IMR-90 (cell line): Measurements from ENCODE around the gene UNC5B. TPM values are rescaled to one million over a fixed set of nuclear protein-coding genes. Genes with fewer than 3 reads are reported as not detected.

ENCODE experiments used
- ATAC-seq: fragments of 200-7000 bp; cut with Tn5 transposase; 2 replicates; pipeline ENCODE4 v1.9.1; 2020; ENCODE audit warnings: low read depth, mild to moderate bottlenecking, moderate library complexity
- BruUV-seq: library from RNA; stranded (reverse); fragments of 400-500 nt; replicated peaks from 2 replicates; lab custom pipeline; 2021; lab: Mats Ljungman, UMichigan
- CTCF ChIA-PET: fragments of 300-600 bp; formaldehyde crosslinking; extraction: SDS; loops from one replicate; lab custom pipeline; 2021; ENCODE audit warnings: antibody characterized with exemption; lab: Yijun Ruan, JAX
- POLR2A ChIA-PET: fragments of 300-600 bp; sonication (Branson Sonifier 250); formaldehyde crosslinking; loops from one replicate; lab custom pipeline; 2022; ENCODE audit warnings: antibody characterized with exemption; ENCODE audit not compliant: unreplicated experiment; lab: Charles Lee
- DNase-seq: peaks from one replicate; pipeline ENCODE4 v3.0.0; 2013
- H2AFZ ChIP-seq: replicated peaks from 2 replicates; pipeline ENCODE3; 2013; ENCODE audit warnings: low read length, mild to moderate bottlenecking; ENCODE audit not compliant: poor library complexity
- H2AK5ac ChIP-seq: 2 replicates; pipeline ENCODE4 v1.6.1; 2013; ENCODE audit warnings: low read depth, low read length, inconsistent platforms
- H2AK9ac ChIP-seq: replicated peaks from 2 replicates; pipeline ENCODE3; 2013; ENCODE audit warnings: mild to moderate bottlenecking, low read depth, low read length, moderate library complexity; ENCODE audit not compliant: poor library complexity
- H2BK120ac ChIP-seq: 2 replicates; pipeline ENCODE4 v1.6.1; 2013; ENCODE audit warnings: low read depth, low read length, inconsistent platforms
- H2BK15ac ChIP-seq: 3 replicates; pipeline ENCODE4 v1.6.1; 2013; ENCODE audit warnings: low read depth, low read length, inconsistent platforms
- H2BK20ac ChIP-seq: 2 replicates; pipeline ENCODE4 v1.6.1; 2013; ENCODE audit warnings: low read depth, mild to moderate bottlenecking, inconsistent platforms, low read length, moderate library complexity
- H2BK5ac ChIP-seq: 2 replicates; pipeline ENCODE4 v1.6.1; 2013; ENCODE audit warnings: mild to moderate bottlenecking, low read depth, low read length, inconsistent platforms; ENCODE audit not compliant: poor library complexity, severe bottlenecking
- H3K14ac ChIP-seq: replicated peaks from 2 replicates; pipeline ENCODE4 v1.6.1; 2013; ENCODE audit warnings: low read depth, low read length, inconsistent platforms
- H3K18ac ChIP-seq: 2 replicates; pipeline ENCODE4 v1.6.1; 2013; ENCODE audit warnings: low read depth, low read length, control low read depth
- H3K23ac ChIP-seq: 2 replicates; pipeline ENCODE4 v1.6.1; 2013; ENCODE audit warnings: low read depth, low read length, inconsistent platforms
- H3K27ac ChIP-seq: 2 replicates; pipeline ENCODE4 v1.5.1; 2013; ENCODE audit warnings: mild to moderate bottlenecking, control low read depth, low read length; ENCODE audit not compliant: insufficient read depth
- H3K27me3 ChIP-seq: 2 replicates; pipeline ENCODE4 v1.6.1; 2013; ENCODE audit warnings: low read length; ENCODE audit not compliant: control insufficient read depth, insufficient read depth
- H3K36me3 ChIP-seq: 2 replicates; pipeline ENCODE4 v1.6.1; 2013; ENCODE audit warnings: low read length, mixed read lengths; ENCODE audit not compliant: control insufficient read depth, insufficient read depth
- H3K4ac ChIP-seq: 2 replicates; pipeline ENCODE4 v1.6.1; 2013; ENCODE audit warnings: low read depth, low read length, inconsistent platforms
- H3K4me1 ChIP-seq: 2 replicates; pipeline ENCODE4 v1.6.1; 2013; ENCODE audit warnings: low read length, mixed read lengths; ENCODE audit not compliant: control insufficient read depth, insufficient read depth
- H3K4me2 ChIP-seq: 2 replicates; pipeline ENCODE4 v1.6.1; 2013; ENCODE audit warnings: low read depth, mild to moderate bottlenecking, control low read depth, low read length, moderate library complexity
- H3K4me3 ChIP-seq: 2 replicates; pipeline ENCODE4 v1.5.1; 2013; ENCODE audit warnings: low read depth, mild to moderate bottlenecking, control low read depth, low read length, moderate library complexity; ENCODE audit not compliant: insufficient read depth
- H3K56ac ChIP-seq: 2 replicates; pipeline ENCODE4 v1.6.1; 2013; ENCODE audit warnings: low read length, inconsistent platforms; ENCODE audit not compliant: insufficient read depth; ENCODE audit errors: extremely low read depth
- H3K79me1 ChIP-seq, 2 experiments: 2 replicates each; pipeline ENCODE4 v1.6.1; 2013; ENCODE audit warnings: low read length in 2 of 2, inconsistent platforms in 1 of 2, low read depth in 1 of 2
- H3K9ac ChIP-seq: 2 replicates; pipeline ENCODE4 v1.6.1; 2013; ENCODE audit warnings: low read depth, low read length, control low read depth
- H3K9me1 ChIP-seq: 2 replicates; pipeline ENCODE4 v1.6.1; 2013; ENCODE audit warnings: low read length, inconsistent platforms; ENCODE audit not compliant: insufficient read depth
- H3K9me3 ChIP-seq: 2 replicates; pipeline ENCODE4 v1.6.1; 2013; ENCODE audit warnings: low read length; ENCODE audit not compliant: control insufficient read depth, insufficient read depth
- H4K20me1 ChIP-seq: 2 replicates; pipeline ENCODE4 v1.6.1; 2013; ENCODE audit warnings: low read length, inconsistent platforms; ENCODE audit not compliant: insufficient read depth
- H4K5ac ChIP-seq: 2 replicates; pipeline ENCODE4 v1.6.1; 2013; ENCODE audit warnings: mild to moderate bottlenecking, low read depth, low read length, control low read depth
- H4K8ac ChIP-seq, 2 experiments: 2 replicates each; pipeline ENCODE4 v1.6.1; 2013; ENCODE audit warnings: low read depth in 2 of 2, low read length in 2 of 2, control low read depth in 1 of 2, inconsistent platforms in 1 of 2
- H4K91ac ChIP-seq: 2 replicates; pipeline ENCODE4 v1.6.1; 2013; ENCODE audit warnings: low read depth, low read length, inconsistent platforms; ENCODE audit not compliant: insufficient read depth
- BHLHE40 ChIP-seq: fragments of 150-350 bp; IDR thresholded peaks from 2 replicates; pipeline ENCODE4 v1.6.1; 2016; ENCODE audit warnings: mild to moderate bottlenecking, low read depth, low read length
- CEBPB ChIP-seq: IDR thresholded peaks from 2 replicates; pipeline ENCODE4 v1.6.1; 2012; ENCODE audit warnings: low read depth, low read length, improper control_type of control experiment
- CHD1 ChIP-seq: IDR thresholded peaks from 2 replicates; pipeline ENCODE4 v1.6.1; 2012; ENCODE audit warnings: low read depth, low read length, improper control_type of control experiment
- FOS ChIP-seq: fragments of 150-350 bp; IDR thresholded peaks from 2 replicates; pipeline ENCODE4 v1.6.1; 2016; ENCODE audit warnings: low read depth, low read length
- MAFK ChIP-seq: IDR thresholded peaks from 2 replicates; pipeline ENCODE4 v1.6.1; 2012; ENCODE audit warnings: low read depth, low read length, improper control_type of control experiment
- MAZ ChIP-seq: IDR thresholded peaks from 2 replicates; pipeline ENCODE4 v1.6.1; 2012; ENCODE audit warnings: low read depth, mild to moderate bottlenecking, low read length, improper control_type of control experiment, moderate library complexity, borderline replicate concordance
- MXI1 ChIP-seq: IDR thresholded peaks from 2 replicates; pipeline ENCODE4 v1.6.1; 2012; ENCODE audit warnings: low read depth, mild to moderate bottlenecking, low read length, moderate library complexity, borderline replicate concordance
- NFE2L2 ChIP-seq: fragments of 150-350 bp; IDR thresholded peaks from 2 replicates; pipeline ENCODE4 v1.6.1; 2016; ENCODE audit warnings: low read depth, mild to moderate bottlenecking, low read length
- POLR2A ChIP-seq: IDR thresholded peaks from 2 replicates; pipeline ENCODE4 v1.6.1; 2012; ENCODE audit warnings: mild to moderate bottlenecking, low read depth, low read length
- RAD21 ChIP-seq: IDR thresholded peaks from 2 replicates; pipeline ENCODE4 v1.6.1; 2012; ENCODE audit warnings: low read length, improper control_type of control experiment
- RCOR1 ChIP-seq: IDR thresholded peaks from 2 replicates; pipeline ENCODE4 v1.6.1; 2012; ENCODE audit warnings: mild to moderate bottlenecking, low read length, improper control_type of control experiment; ENCODE audit not compliant: insufficient replicate concordance
- RFX5 ChIP-seq: IDR thresholded peaks from 2 replicates; pipeline ENCODE4 v1.8.0; 2012; ENCODE audit warnings: low read depth, mild to moderate bottlenecking, low read length, moderate library complexity
- SMC3 ChIP-seq: fragments of 150-350 bp; IDR thresholded peaks from 2 replicates; pipeline ENCODE4 v1.6.1; 2016; ENCODE audit warnings: low read depth, mild to moderate bottlenecking, antibody characterized with exemption, low read length, moderate library complexity
- WGBS, 2 experiments: methylation state at CpG; one replicate each; pipeline versions ENCODE4 v1.1.5 to v1.1.7; 2013; ENCODE audit warnings: missing lambda C conversion rate in 2 of 2; ENCODE audit not compliant: insufficient read length in 1 of 2; ENCODE audit errors: extremely low coverage in 2 of 2; 5-methylcytosine and 5-hydroxymethylcytosine counted together
- dilution Hi-C: fragments of 300-500 bp; cut with HindIII; formaldehyde crosslinking; loops from one replicate; pipeline ENCODE4 v1.14.3; 2018; ENCODE audit warnings: low sequenced_read_pairs; ENCODE audit not compliant: unreplicated experiment
- in situ Hi-C: fragments of 300-500 bp; cut with MboI; formaldehyde crosslinking; loops from 3 replicates; pipeline ENCODE4 v1.14.3; 2019; ENCODE audit warnings: low sequenced_read_pairs, inconsistent platforms, mixed read lengths
- intact Hi-C: fragments of 100-400 bp; cut with micrococcal nuclease; formaldehyde crosslinking; loops from 2 replicates; pipeline ENCODE4 v1.10.0; 2022
- polyA plus RNA-seq, 3 experiments: library from polyadenylated mRNA; depleted of rRNA; stranded (reverse); fragments of >200 nt; gene quantifications; 2 replicates each; pipeline ENCODE4 v1.2.3, GENCODE V29; 2012; ENCODE audit warnings: low replicate concordance in 1 of 3
- total RNA-seq: library from RNA; depleted of rRNA; stranded (reverse); fragments of >200 nt; gene quantifications from 2 replicates; pipeline ENCODE4 v1.2.3, GENCODE V29; 2012
- TF ChIP-seq, protein P1 (sequence below): fragments of 150-350 bp; IDR thresholded peaks from 2 replicates; pipeline ENCODE4 v1.6.1; 2017; ENCODE audit warnings: mild to moderate bottlenecking, antibody characterized with exemption, low read length, low read depth
- TF ChIP-seq, protein P2 (sequence below): conservative IDR thresholded peaks from 2 replicates; pipeline ENCODE4 v1.5.1; 2012; ENCODE audit warnings: mild to moderate bottlenecking, low read depth, low read length, improper control_type of control experiment
- TF ChIP-seq, protein P3 (sequence below): fragments of 150-350 bp; IDR thresholded peaks from 2 replicates; pipeline ENCODE4 v1.6.1; 2016; ENCODE audit warnings: low read depth, mild to moderate bottlenecking, low read length, moderate library complexity, borderline replicate concordance

UNC5B gene
- total and polyA plus RNA-seq, 2 of the 4 experiments (the other 2 are of a cell fraction) = 1.6 to 4.2 TPM

DNA sequence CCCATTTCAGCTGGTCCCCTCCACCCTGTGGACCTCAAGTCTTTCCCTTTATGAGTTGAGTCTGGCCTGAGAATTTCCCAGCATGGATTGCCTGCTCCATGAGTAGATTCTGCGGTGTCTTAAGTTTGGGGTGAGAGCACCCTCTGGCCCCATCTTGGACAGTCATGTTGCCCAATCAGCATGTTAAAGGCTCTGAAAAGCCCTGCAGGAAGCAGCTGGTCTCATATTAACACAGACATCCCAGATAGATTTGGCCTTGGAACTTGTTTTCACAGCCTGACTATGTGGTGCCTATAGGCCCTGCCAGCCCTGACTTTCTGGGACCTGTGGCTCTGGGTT, 91.2 kb downstream of the UNC5B start:
- no peak overlapping the region for H2BK15ac ChIP-seq
- H3K4me3 ChIP-seq = no peak overlapping the region
- CTCF ChIA-PET = interaction anchor here (0.6 to 0.8 kb wide), 2 partner anchors 401 to 441 kb away, joined by 3 to 5 read pairs; no protein-coding TSS in a partner anchor
- no peak overlapping the region for H3K9ac ChIP-seq
- no peak overlapping the region for H3K56ac ChIP-seq
- no peak overlapping the region for H2AK5ac ChIP-seq
- H2AK9ac ChIP-seq = no peak overlapping the region
- H3K4me1 ChIP-seq = no peaks in the 10 kb centered on the region
- DNase-seq = no peak
- no peak overlapping the region for H2BK5ac ChIP-seq
- TF ChIP-seq NFE2L2 = no peak
- TF ChIP-seq MAZ = no peak
- TF ChIP-seq CEBPB = no peak
- TF ChIP-seq RCOR1 = no peak
- no peak for TF ChIP-seq FOS
- TF ChIP-seq, protein P1, sequence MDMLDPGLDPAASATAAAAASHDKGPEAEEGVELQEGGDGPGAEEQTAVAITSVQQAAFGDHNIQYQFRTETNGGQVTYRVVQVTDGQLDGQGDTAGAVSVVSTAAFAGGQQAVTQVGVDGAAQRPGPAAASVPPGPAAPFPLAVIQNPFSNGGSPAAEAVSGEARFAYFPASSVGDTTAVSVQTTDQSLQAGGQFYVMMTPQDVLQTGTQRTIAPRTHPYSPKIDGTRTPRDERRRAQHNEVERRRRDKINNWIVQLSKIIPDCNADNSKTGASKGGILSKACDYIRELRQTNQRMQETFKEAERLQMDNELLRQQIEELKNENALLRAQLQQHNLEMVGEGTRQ = no peak
- TF ChIP-seq RAD21 = no peak
- no peak for TF ChIP-seq BHLHE40
- TF ChIP-seq MXI1 = no peak
- no peak for TF ChIP-seq CHD1
- no peak for TF ChIP-seq RFX5
- TF ChIP-seq, protein P2, sequence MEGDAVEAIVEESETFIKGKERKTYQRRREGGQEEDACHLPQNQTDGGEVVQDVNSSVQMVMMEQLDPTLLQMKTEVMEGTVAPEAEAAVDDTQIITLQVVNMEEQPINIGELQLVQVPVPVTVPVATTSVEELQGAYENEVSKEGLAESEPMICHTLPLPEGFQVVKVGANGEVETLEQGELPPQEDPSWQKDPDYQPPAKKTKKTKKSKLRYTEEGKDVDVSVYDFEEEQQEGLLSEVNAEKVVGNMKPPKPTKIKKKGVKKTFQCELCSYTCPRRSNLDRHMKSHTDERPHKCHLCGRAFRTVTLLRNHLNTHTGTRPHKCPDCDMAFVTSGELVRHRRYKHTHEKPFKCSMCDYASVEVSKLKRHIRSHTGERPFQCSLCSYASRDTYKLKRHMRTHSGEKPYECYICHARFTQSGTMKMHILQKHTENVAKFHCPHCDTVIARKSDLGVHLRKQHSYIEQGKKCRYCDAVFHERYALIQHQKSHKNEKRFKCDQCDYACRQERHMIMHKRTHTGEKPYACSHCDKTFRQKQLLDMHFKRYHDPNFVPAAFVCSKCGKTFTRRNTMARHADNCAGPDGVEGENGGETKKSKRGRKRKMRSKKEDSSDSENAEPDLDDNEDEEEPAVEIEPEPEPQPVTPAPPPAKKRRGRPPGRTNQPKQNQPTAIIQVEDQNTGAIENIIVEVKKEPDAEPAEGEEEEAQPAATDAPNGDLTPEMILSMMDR = no peak
- TF ChIP-seq SMC3 = no peak
- TF ChIP-seq POLR2A = no peak
- no peak for TF ChIP-seq MAFK
- TF ChIP-seq, protein P3, sequence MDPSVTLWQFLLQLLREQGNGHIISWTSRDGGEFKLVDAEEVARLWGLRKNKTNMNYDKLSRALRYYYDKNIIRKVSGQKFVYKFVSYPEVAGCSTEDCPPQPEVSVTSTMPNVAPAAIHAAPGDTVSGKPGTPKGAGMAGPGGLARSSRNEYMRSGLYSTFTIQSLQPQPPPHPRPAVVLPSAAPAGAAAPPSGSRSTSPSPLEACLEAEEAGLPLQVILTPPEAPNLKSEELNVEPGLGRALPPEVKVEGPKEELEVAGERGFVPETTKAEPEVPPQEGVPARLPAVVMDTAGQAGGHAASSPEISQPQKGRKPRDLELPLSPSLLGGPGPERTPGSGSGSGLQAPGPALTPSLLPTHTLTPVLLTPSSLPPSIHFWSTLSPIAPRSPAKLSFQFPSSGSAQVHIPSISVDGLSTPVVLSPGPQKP = no peak
- no peak overlapping the region for H4K8ac ChIP-seq
- H3K4me2 ChIP-seq = no peak overlapping the region
- WGBS, 2 experiments = no CpG with 5 or more reads among the region's 1 CpG
- no peak for ATAC-seq
- no TSS peak for BruUV-seq
- H3K14ac ChIP-seq = no peak overlapping the region
- H2AFZ ChIP-seq = no peak overlapping the region
- H3K27me3 ChIP-seq = peaks cover 2% of the 10 kb centered on the region; the same call in 1 of the 2 replicates
- no peaks in the 10 kb centered on the region for H3K9me3 ChIP-seq
- no peak overlapping the region for H4K91ac ChIP-seq
- H4K5ac ChIP-seq = no peak overlapping the region
- no peak overlapping the region for H2BK20ac ChIP-seq
- no peaks in the 10 kb centered on the region for H3K9me1 ChIP-seq
- POLR2A ChIA-PET = no interaction called here
- H4K20me1 ChIP-seq = no peaks in the 10 kb centered on the region
- dilution Hi-C loops = no loop called here
- H3K18ac ChIP-seq = no peak overlapping the region
- intact Hi-C loops = no loop called here
- H3K27ac ChIP-seq = no peak overlapping the region
- no peak overlapping the region for H3K23ac ChIP-seq
- in situ Hi-C loops = no loop called here
- no peaks in the 10 kb centered on the region; the same call in 1 of the 2 replicates for H3K36me3 ChIP-seq
- H2BK120ac ChIP-seq = no peak overlapping the region
- H3K79me1 ChIP-seq = no peaks in the 10 kb centered on the region
- no peak overlapping the region for H3K4ac ChIP-seq
